Epidermal melanocyte (primary cell): ENCODE data around the gene DGUOK.

Experiments used
- DNase-seq: peaks from one replicate; pipeline ENCODE4 v3.0.0; 2011; ENCODE audit warnings: low spot score; ENCODE audit not compliant: insufficient read length

DGUOK gene

GRCh38 chr2:73979021-73979420 is 52.3 kb downstream of the DGUOK start:
- no peak for DNase-seq

GRCh38 chr2:73979686-73980085 is 53.0 kb downstream of the DGUOK start:
- DNase-seq, result no peak

DNA sequence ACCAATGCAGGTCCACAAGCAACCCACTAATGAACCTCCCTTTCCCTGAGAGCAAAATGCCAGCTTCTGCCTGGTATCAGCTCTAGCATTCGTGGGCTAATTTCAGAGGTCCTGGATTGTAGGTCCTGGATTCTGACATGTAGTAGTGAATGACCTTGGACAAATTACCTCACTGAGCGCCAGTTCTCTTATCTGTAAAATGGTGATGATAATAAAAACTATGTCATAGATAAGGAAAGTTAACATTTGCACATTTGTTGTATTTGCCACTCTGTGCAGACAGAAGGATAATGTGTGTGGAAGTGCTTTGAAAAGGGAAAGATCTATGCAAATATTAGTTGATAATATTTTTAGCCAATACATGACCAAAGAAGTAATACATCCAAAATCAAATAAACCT is 53.9 kb downstream of the DGUOK start:
- no peak for DNase-seq

GRCh38 chr2:73981081-73982001 is 54.7 kb downstream of the DGUOK start:
- peak; percentile 58 for DNase-seq

- DNase-seq, result no peak
These were observed 55.5 kb downstream of the DGUOK start for GRCh38 chr2:73982140-73982617.

- no peak for DNase-seq
These were observed 56.9 kb downstream of the DGUOK start for GRCh38 chr2:73983322-73984202.

GRCh38 chr2:73984203-73984921 is 57.7 kb downstream of the DGUOK start, which contains the start of gene TET3:
TET3 (plus strand) TSS chr2:73984910; CDS start chr2:73986404, 1,494 bp downstream.
- DNase-seq, result no peak

GRCh38 chr2:73984922-73985307 is 58.2 kb downstream of the DGUOK start:
- DNase-seq, result no peak

DNA sequence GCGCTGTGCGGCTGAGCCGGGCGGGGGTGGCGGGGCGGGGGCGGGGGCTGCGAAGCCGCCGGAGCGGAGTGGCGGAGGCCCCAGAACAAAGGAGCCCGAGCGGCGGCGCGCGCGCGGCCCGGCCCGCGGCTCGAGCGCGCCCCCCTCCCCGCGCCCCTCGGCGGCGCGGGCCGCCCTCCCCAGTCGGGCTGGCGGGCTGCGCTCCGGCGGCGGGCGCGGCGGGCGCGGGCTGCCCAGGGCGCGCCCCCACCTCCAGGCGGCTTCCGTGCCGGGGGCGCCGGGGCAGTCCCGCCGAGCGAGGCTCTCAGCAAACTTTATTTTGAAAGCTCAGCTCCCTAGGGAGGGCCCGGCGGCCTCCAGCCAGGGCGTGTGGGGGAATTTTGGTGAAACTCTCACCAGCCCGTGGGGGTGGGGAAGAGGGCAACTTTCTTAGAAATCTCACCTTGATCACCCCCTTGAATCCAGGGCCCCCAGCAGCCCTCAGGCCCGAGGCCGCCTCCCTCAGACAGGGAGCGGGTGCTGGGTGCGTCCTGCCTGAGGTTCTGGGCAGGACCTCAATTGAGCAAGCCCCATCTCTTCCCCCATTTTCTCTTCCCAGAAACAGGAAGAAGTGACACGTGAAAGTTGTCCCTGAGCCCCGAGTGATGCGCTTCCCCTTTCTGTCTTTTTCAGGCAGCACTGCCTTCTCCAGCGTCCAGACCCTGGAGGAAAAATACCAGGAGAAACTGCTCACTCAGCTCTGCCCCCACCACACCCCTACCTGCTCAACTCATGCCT is 58.8 kb downstream of the DGUOK start:
- DNase-seq, result no peak

- DNase-seq, result no peak
These were observed 59.5 kb downstream of the DGUOK start for GRCh38 chr2:73986085-73986681.

DNA sequence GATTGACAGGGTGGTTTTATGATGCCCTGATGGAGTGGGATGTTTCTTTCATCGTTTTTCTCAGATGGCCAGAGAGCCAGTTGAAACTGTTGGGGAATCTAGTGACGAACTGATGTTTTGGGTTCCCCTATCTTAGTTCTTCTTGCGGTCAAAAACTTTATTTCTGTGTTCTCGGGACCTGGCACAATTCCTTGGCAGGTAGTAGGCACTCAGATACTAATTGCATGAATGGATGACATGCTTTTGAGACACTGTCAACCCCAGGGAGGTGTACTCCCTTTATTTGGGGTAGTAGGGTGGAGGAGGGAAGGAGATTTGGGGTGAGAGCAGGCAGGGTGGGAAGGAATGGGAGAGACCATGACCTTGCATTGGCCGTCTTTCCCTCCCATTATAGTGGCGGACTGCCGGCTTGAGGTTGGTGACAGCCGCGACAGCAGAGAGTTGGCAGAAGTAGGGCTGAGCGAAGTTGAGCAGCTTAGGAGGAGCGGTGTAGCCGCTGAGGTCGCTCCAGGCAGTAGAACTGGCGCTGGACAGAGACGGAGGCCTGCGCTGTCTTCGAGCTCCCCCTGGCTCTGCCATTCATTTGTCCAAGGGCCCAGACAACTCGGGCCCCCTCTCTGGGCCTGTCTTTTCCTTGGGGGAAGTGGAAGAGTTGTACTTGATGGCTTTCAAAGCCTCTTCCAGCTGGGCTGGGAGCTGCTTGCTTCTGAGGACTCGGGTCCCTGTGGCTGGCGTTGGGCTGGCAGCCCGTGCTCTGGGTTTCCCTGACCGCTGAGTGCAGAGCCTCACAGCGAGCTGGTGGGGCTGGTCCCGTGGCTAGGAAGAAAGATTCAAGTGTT is 60.6 kb downstream of the DGUOK start:
- DNase-seq, result no peak

GRCh38 chr2:73987948-73988700 is 61.4 kb downstream of the DGUOK start:
- DNase-seq, result no peak

DNA sequence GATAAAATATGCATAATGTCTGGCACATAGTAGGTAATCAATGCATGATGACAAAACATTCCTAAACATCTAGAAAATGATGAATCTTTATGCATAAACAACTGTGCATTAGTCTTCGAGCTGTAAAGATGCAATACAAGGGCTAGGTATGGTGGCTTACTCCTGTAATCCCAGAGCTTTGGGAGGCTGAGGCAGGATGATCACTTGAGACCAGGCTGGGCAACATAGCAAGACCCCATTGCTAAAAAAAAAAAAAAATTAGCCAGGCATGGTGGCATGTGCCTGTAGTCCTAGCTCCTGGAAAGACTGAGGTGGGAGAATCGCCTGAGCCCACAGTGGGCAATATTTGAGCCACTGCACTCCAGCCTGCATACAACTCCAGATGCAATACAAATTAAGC is 63.3 kb downstream of the DGUOK start:
- DNase-seq, result no peak

DNA sequence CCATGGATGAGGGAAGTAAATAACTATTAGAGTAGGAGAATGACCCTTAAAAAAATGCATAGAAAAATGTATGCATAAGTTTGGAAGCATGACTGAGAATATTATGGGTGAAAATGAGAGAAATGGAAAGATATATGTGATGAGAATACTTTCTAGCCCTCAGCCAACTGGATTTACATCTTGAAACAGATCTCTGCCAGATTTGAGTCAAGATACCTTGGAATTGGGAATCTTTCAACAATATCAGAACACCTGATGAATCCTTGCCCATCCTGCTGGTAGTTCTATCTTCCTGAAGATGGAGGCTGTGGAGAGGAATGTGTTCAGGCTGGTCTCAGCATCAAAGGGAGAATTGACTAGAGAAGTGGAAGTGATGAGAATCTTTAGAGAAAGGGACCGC is 63.9 kb downstream of the DGUOK start:
- no peak for DNase-seq

DNA sequence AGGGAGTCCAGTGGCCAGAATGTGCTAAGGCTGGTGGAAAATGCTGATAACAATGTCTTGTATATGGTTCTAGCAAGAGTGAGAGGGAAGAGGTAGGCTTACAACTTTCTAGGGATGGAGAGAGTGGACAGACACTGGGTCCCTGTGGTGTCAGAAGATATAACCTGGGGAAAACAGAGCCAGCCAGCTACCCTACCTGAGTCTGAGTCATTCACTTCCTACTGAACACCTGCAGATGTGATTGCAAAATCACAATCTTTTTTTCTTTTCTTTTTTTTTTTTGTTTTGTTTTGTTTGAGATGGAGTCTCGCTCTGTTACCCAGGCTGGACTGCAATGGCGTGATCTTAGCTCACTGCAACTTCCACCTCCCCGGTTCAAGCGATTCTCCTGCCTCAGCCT is 65.4 kb downstream of the DGUOK start:
- no peak for DNase-seq

DNA sequence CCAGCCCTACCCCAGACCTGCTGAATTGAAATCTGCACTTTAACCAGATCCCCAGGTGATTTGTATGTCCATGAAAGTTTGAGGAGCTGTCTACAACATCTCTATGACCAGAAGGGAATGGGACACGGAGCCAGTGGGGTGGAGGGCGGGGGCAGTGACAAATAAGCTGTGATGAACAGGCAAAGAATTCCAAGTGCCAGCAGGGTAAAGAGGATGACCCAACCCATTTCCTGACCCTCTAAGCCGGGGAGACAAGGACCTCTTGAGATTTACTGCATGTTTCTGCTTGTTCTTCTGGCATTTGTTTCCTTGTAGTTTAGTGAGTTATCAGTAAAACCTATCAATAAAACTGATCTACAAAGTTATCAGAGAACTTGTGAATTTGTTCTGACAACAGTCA is 66.7 kb downstream of the DGUOK start:
- no peak for DNase-seq

DNA sequence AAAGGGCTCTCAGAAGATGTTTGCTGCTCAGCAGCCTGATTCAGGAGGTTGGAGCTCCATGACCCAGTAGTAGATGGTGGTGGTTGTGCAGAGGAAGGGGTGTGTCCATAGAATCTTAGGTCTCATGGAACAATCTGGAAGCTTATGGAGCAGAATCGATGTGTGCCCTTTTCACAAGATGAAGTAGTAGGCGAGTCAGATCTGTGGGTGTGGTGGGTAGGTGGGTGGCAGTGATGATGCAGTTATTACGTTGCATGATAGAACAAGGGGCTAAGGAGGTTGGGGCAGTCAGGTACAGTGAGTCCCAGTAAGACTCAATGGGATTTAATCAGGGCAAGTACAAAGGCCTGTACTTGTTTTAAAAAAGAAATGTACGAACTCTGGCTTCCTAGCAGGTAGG is 67.1 kb downstream of the DGUOK start:
- DNase-seq, result no peak

- DNase-seq, result no peak
These were observed 67.6 kb downstream of the DGUOK start for GRCh38 chr2:73994178-73994831.
